ENCODE data around the gene NXPE2.
"Not testable (repeated sequence)": the region's sequence is repeated elsewhere in the genome, so short reads cannot be mapped to it uniquely, and the experiment has no call there.

NXPE2 gene

GRCh38 chr11:114678125-114679036 is at the start of gene NXPE2:
Gene NXPE2, plus strand, starts transcription at chr11:114678527. Its CDS starts 49 bp downstream, at chr11:114678576.
- no peak within 1 kb of the TSS for H3K4me3 ChIP-seq (ENCODE audit: low read depth in 1 of 2, low read length in 2 of 2)
- no peaks in the 10 kb centered on the region for H3K36me3 ChIP-seq (ENCODE audit: control insufficient read depth in 1 of 2, insufficient read depth in 2 of 2, low read length in 2 of 2)
- no peak within 1 kb of the TSS for H3K27ac ChIP-seq (ENCODE audit: low read depth, low read length)
- H3K4me1 ChIP-seq (ENCODE audit: control insufficient read depth in 1 of 2, insufficient read depth in 2 of 2, low read length in 2 of 2), result no peaks in the 10 kb centered on the region
- H3K27me3 ChIP-seq (ENCODE audit: control insufficient read depth in 1 of 2, insufficient read depth in 2 of 2, low read length in 2 of 2), result no peaks in the 10 kb centered on the region
- no peaks in the 10 kb centered on the region for H3K9me3 ChIP-seq (ENCODE audit: control insufficient read depth in 1 of 2, low read length in 2 of 2)
- no peak within 1 kb of the TSS for H3K9ac ChIP-seq (ENCODE audit: low read depth in 1 of 2, low read length in 2 of 2)

DNA sequence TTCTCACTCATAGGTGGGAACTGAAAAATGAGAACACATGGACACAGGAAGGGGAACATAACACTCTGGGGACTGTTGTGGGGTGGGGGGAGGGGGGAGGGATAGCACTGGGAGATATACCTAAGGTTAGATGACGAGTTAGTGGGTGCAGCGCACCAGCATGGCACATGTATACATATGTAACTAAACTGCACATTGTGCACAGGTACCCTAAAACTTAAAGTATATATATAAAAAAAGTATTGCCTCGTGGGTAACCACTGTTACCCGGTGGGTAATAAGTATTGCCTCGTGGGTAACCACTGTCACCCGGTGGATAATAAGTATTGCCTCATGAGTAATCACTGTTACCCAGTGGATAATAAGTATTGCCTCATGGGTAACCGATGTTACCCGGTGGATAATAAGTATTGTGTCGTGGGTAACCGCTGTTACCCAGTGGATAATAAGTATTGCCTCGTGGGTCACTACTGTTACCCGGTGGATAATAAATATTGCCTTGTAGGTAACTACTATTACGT is 46.8 kb upstream of the NXPE2 start:
- not testable (repeated sequence) for H3K9ac ChIP-seq (ENCODE audit: low read depth in 1 of 2, low read length in 2 of 2); H3K4me3 ChIP-seq (ENCODE audit: low read depth in 1 of 2, low read length in 2 of 2); H3K27ac ChIP-seq (ENCODE audit: low read depth, low read length); H3K36me3 ChIP-seq (ENCODE audit: control insufficient read depth in 1 of 2, insufficient read depth in 2 of 2, low read length in 2 of 2); H3K27me3 ChIP-seq (ENCODE audit: control insufficient read depth in 1 of 2, insufficient read depth in 2 of 2, low read length in 2 of 2); H3K4me1 ChIP-seq (ENCODE audit: control insufficient read depth in 1 of 2, insufficient read depth in 2 of 2, low read length in 2 of 2); H3K9me3 ChIP-seq (ENCODE audit: control insufficient read depth in 1 of 2, low read length in 2 of 2)

GRCh38 chr11:114639440-114639839 is 38.9 kb upstream of the NXPE2 start:
- H3K36me3 ChIP-seq (ENCODE audit: control insufficient read depth in 1 of 2, insufficient read depth in 2 of 2, low read length in 2 of 2); H3K9me3 ChIP-seq (ENCODE audit: control insufficient read depth in 1 of 2, low read length in 2 of 2); H3K4me3 ChIP-seq (ENCODE audit: low read depth in 1 of 2, low read length in 2 of 2); H3K27me3 ChIP-seq (ENCODE audit: control insufficient read depth in 1 of 2, insufficient read depth in 2 of 2, low read length in 2 of 2); H3K4me1 ChIP-seq (ENCODE audit: control insufficient read depth in 1 of 2, insufficient read depth in 2 of 2, low read length in 2 of 2); H3K27ac ChIP-seq (ENCODE audit: low read depth, low read length); H3K9ac ChIP-seq (ENCODE audit: low read depth in 1 of 2, low read length in 2 of 2): not testable (repeated sequence)

GRCh38 chr11:114650661-114651060 is 27.7 kb upstream of the NXPE2 start:
- no peaks in the 10 kb centered on the region for H3K9me3 ChIP-seq (ENCODE audit: control insufficient read depth in 1 of 2, low read length in 2 of 2)
- H3K27ac ChIP-seq (ENCODE audit: low read depth, low read length), result no peak overlapping the region
- H3K4me3 ChIP-seq (ENCODE audit: low read depth in 1 of 2, low read length in 2 of 2), result no peak overlapping the region
- H3K9ac ChIP-seq (ENCODE audit: low read depth in 1 of 2, low read length in 2 of 2), result no peak overlapping the region
- no peaks in the 10 kb centered on the region for H3K4me1 ChIP-seq (ENCODE audit: control insufficient read depth in 1 of 2, insufficient read depth in 2 of 2, low read length in 2 of 2)
- H3K36me3 ChIP-seq (ENCODE audit: control insufficient read depth in 1 of 2, insufficient read depth in 2 of 2, low read length in 2 of 2), result no peaks in the 10 kb centered on the region
- no peaks in the 10 kb centered on the region for H3K27me3 ChIP-seq (ENCODE audit: control insufficient read depth in 1 of 2, insufficient read depth in 2 of 2, low read length in 2 of 2)

GRCh38 chr11:114651145-114651718 is 27.1 kb upstream of the NXPE2 start:
- H3K4me3 ChIP-seq (ENCODE audit: low read depth in 1 of 2, low read length in 2 of 2), result no peak overlapping the region
- H3K9ac ChIP-seq (ENCODE audit: low read depth in 1 of 2, low read length in 2 of 2), result no peak overlapping the region
- H3K36me3 ChIP-seq (ENCODE audit: control insufficient read depth in 1 of 2, insufficient read depth in 2 of 2, low read length in 2 of 2), result no peaks in the 10 kb centered on the region
- H3K27me3 ChIP-seq (ENCODE audit: control insufficient read depth in 1 of 2, insufficient read depth in 2 of 2, low read length in 2 of 2), result no peaks in the 10 kb centered on the region
- H3K9me3 ChIP-seq (ENCODE audit: control insufficient read depth in 1 of 2, low read length in 2 of 2), result no peaks in the 10 kb centered on the region
- H3K27ac ChIP-seq (ENCODE audit: low read depth, low read length), result no peak overlapping the region
- H3K4me1 ChIP-seq (ENCODE audit: control insufficient read depth in 1 of 2, insufficient read depth in 2 of 2, low read length in 2 of 2), result no peaks in the 10 kb centered on the region

- no peaks in the 10 kb centered on the region for H3K36me3 ChIP-seq (ENCODE audit: control insufficient read depth in 1 of 2, insufficient read depth in 2 of 2, low read length in 2 of 2)
- H3K4me1 ChIP-seq (ENCODE audit: control insufficient read depth in 1 of 2, insufficient read depth in 2 of 2, low read length in 2 of 2), result no peaks in the 10 kb centered on the region
- H3K27ac ChIP-seq (ENCODE audit: low read depth, low read length), result no peak overlapping the region
- H3K9me3 ChIP-seq (ENCODE audit: control insufficient read depth in 1 of 2, low read length in 2 of 2), result no peaks in the 10 kb centered on the region
- no peak overlapping the region for H3K9ac ChIP-seq (ENCODE audit: low read depth in 1 of 2, low read length in 2 of 2)
- no peak overlapping the region for H3K4me3 ChIP-seq (ENCODE audit: low read depth in 1 of 2, low read length in 2 of 2)
- no peaks in the 10 kb centered on the region for H3K27me3 ChIP-seq (ENCODE audit: control insufficient read depth in 1 of 2, insufficient read depth in 2 of 2, low read length in 2 of 2)
These were observed 25.2 kb upstream of the NXPE2 start for GRCh38 chr11:114653148-114653547.

- Histone ChIP-seq H3K27ac (ENCODE audit: low read depth, low read length) (no peak overlapping the region), H3K36me3 (ENCODE audit: control insufficient read depth in 1 of 2, insufficient read depth in 2 of 2, low read length in 2 of 2) (no peaks in the 10 kb centered on the region), H3K9me3 (ENCODE audit: control insufficient read depth in 1 of 2, low read length in 2 of 2) (no peaks in the 10 kb centered on the region), H3K4me3 (ENCODE audit: low read depth in 1 of 2, low read length in 2 of 2) (no peak overlapping the region), H3K9ac (ENCODE audit: low read depth in 1 of 2, low read length in 2 of 2) (no peak overlapping the region), H3K27me3 (ENCODE audit: control insufficient read depth in 1 of 2, insufficient read depth in 2 of 2, low read length in 2 of 2) (no peaks in the 10 kb centered on the region), H3K4me1 (ENCODE audit: control insufficient read depth in 1 of 2, insufficient read depth in 2 of 2, low read length in 2 of 2) (no peaks in the 10 kb centered on the region)
These were observed 13.7 kb upstream of the NXPE2 start for GRCh38 chr11:114664641-114665040.

DNA sequence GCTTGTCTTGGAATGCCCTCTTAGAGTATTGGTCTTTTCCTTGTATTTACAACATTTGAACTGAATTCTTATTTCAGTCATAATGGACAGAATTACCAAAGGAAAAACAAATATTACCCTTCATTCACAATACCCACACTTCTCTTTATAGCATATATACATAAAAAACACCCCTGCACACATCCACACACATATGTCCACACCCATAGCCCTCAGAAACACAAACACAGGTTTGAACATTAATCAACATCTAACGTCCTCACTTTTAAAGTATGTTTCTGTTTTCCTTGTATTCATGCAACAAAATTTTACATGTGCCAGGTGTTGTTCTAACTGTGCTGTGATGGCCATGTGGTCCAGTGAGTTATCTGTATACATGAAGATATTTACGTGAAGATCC is 11.6 kb upstream of the NXPE2 start:
- H3K27me3 ChIP-seq (ENCODE audit: control insufficient read depth in 1 of 2, insufficient read depth in 2 of 2, low read length in 2 of 2), result no peaks in the 10 kb centered on the region
- H3K9me3 ChIP-seq (ENCODE audit: control insufficient read depth in 1 of 2, low read length in 2 of 2), result no peaks in the 10 kb centered on the region
- H3K9ac ChIP-seq (ENCODE audit: low read depth in 1 of 2, low read length in 2 of 2), result no peak overlapping the region
- H3K27ac ChIP-seq (ENCODE audit: low read depth, low read length), result no peak overlapping the region
- no peak overlapping the region for H3K4me3 ChIP-seq (ENCODE audit: low read depth in 1 of 2, low read length in 2 of 2)
- no peaks in the 10 kb centered on the region for H3K36me3 ChIP-seq (ENCODE audit: control insufficient read depth in 1 of 2, insufficient read depth in 2 of 2, low read length in 2 of 2)
- no peaks in the 10 kb centered on the region for H3K4me1 ChIP-seq (ENCODE audit: control insufficient read depth in 1 of 2, insufficient read depth in 2 of 2, low read length in 2 of 2)

- H3K4me3 ChIP-seq (ENCODE audit: low read depth in 1 of 2, low read length in 2 of 2), result no peak overlapping the region
- no peaks in the 10 kb centered on the region for H3K27me3 ChIP-seq (ENCODE audit: control insufficient read depth in 1 of 2, insufficient read depth in 2 of 2, low read length in 2 of 2)
- no peaks in the 10 kb centered on the region for H3K36me3 ChIP-seq (ENCODE audit: control insufficient read depth in 1 of 2, insufficient read depth in 2 of 2, low read length in 2 of 2)
- no peak overlapping the region for H3K27ac ChIP-seq (ENCODE audit: low read depth, low read length)
- no peaks in the 10 kb centered on the region for H3K9me3 ChIP-seq (ENCODE audit: control insufficient read depth in 1 of 2, low read length in 2 of 2)
- no peaks in the 10 kb centered on the region for H3K4me1 ChIP-seq (ENCODE audit: control insufficient read depth in 1 of 2, insufficient read depth in 2 of 2, low read length in 2 of 2)
- H3K9ac ChIP-seq (ENCODE audit: low read depth in 1 of 2, low read length in 2 of 2), result no peak overlapping the region
These were observed 10.2 kb upstream of the NXPE2 start for GRCh38 chr11:114668109-114668508.

DNA sequence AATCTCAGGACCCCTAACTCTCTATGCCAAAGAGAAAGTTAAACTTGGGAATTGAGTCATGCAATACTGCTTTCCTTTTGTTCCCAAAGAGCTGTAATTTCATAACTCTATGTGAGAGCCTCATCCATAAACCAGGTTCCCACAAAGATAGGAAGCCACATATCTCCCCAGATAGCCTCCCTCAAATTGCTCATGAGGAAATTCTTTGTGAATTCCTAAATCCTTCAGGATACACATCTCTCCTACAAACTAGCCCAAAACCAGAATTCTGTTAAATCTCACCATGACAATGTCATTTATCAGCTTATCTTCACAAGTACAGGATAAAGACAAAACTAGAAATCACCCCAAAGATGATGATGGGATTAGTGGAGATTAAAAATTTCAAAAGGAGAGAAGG is 4.7 kb upstream of the NXPE2 start:
- Histone ChIP-seq H3K9ac (ENCODE audit: low read depth in 1 of 2, low read length in 2 of 2) (no peak overlapping the region), H3K9me3 (ENCODE audit: control insufficient read depth in 1 of 2, low read length in 2 of 2) (no peaks in the 10 kb centered on the region), H3K27me3 (ENCODE audit: control insufficient read depth in 1 of 2, insufficient read depth in 2 of 2, low read length in 2 of 2) (no peaks in the 10 kb centered on the region), H3K4me3 (ENCODE audit: low read depth in 1 of 2, low read length in 2 of 2) (no peak overlapping the region), H3K27ac (ENCODE audit: low read depth, low read length) (no peak overlapping the region), H3K4me1 (ENCODE audit: control insufficient read depth in 1 of 2, insufficient read depth in 2 of 2, low read length in 2 of 2) (no peaks in the 10 kb centered on the region), H3K36me3 (ENCODE audit: control insufficient read depth in 1 of 2, insufficient read depth in 2 of 2, low read length in 2 of 2) (no peaks in the 10 kb centered on the region)

Measured in duodenal mucosa (tissue), 2 donors.